Stimulated activated CD4-positive, alpha-beta T cell treated with anti-CD3 and anti-CD28 coated beads, Interleukin-4, amount 100 ng/mL, for 1 hour (primary cell): ENCODE results near the gene FAM111B.

Experiments
- DNase-seq: peaks from one replicate; pipeline ENCODE4 v3.0.0-alpha.2; 2020

Gene FAM111B

DNA sequence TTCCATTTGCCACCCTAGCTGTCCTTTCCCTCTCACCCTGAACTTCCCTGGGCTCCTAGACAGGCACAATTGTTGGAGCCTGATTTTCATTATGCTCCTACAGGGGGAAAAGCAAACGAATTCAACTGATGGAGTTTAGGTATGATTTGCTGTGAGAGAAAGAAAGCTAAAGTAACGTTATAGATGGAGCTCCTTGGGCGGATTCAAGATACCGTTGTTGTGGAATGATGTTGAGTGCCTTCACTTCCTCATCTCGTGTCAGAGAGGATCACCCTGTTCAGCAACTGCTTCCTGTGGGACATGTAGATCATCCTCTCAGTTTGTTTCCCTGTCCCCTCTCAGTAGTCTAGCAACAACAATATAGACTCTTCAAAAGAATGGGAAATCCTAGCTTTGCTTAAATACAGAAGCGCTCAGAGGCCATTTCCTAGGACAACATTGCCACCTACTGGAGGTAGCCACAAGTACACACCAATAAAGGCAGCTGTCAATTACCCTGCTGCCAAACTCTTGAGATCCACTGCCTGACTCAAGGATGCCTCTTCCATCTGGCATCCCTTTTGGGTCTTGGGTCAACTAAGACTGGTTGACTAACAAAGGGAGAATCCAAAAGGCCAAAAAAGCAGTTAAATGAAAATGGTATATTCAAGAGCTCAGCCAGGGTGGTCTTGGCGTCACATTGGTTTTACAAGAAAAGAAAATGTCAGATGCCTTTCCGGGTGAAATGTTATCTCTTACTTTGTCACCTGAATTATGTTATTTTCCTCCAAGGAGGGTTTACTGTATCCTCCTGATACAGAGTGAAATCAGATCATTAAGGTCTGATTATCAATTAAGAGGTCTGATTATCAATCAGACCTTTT, 51.4 kb downstream of the FAM111B start:
- DNase-seq = peak; percentile 42

- DNase-seq = no peak
These were observed 57.0 kb downstream of the FAM111B start for GRCh38 chr11:59164028-59164427.

- peak; percentile 91 for DNase-seq
These were observed 64.7 kb downstream of the FAM111B start, which contains the start of gene DTX4 for GRCh38 chr11:59171508-59172322. Gene DTX4, plus strand, starts transcription at chr11:59172132. Its CDS starts 464 bp downstream, at chr11:59172596.

DNA sequence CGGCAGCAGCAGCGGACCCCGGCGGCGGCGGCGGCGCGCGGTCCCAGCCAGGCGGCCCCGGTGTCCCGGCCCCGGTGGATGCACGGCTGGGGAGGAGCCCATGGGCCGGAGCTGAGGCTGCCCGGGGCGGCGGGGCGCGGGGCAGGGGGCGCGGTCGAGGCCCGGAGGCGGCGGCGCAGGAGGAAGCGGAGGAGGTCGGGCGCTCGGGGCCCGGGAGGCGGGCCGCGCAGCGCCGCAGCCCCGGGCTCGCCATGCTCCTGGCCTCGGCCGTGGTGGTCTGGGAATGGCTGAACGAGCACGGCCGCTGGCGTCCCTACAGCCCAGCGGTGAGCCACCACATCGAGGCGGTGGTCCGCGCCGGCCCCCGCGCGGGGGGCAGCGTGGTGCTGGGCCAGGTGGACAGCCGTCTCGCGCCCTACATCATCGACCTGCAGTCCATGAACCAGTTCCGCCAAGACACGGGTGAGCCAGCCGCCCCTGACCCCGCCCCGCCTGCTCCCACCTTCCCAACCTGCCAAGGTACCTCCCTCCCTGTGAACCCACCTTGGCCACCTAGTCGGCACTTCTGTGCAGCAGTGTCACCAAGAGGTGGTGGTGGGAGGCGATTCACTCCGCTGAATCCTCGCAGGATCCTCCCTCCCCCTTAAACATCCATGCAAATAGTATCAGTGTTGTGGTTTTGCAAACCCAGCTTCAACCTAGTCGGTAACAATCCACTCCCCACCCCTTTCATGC, 65.5 kb downstream of the FAM111B start:
- peak; percentile 15 for DNase-seq

DNA sequence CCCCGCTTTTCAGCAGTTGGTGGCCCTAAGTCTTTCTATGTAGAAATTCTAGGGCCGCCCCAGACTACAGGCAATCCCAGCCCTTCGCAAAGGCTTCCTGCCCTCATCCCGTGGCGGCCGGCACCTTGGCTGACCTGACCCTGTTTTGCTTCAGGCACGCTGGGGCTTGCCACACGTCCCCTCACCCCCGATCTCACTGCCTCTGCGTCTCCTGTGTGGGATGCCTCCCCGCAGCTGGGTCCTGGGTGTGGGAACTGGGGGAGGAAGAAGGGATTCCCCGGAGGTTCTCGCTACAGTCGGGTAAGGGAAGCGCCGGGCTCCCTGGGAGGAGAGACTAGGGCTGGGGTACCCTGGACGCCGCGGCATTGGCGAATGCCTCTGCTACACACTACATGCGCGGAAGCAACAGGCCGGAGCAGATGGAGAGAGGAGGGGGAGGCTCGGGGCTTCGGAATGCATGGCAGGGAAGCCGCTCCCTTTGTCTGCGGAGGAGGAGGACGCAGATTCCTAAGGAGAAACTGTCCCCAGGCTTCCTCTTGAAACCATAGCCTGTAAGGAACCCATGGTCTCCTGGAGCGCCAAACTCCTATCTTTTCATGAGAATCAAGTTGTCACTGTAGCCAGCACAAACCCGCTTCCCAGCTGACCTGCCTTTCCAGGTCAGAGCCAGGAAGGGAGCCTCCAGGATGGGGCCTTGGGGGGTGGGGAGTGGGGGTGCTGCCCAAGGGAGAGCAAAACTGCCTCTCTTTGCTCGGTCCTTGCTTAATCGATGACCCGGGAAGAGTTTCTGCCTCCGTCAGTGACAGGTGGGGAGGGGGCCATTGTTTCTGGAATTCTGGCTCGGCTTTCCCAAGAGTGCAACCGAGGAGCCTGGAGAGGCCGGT, 66.3 kb downstream of the FAM111B start:
- DNase-seq = no peak

DNA sequence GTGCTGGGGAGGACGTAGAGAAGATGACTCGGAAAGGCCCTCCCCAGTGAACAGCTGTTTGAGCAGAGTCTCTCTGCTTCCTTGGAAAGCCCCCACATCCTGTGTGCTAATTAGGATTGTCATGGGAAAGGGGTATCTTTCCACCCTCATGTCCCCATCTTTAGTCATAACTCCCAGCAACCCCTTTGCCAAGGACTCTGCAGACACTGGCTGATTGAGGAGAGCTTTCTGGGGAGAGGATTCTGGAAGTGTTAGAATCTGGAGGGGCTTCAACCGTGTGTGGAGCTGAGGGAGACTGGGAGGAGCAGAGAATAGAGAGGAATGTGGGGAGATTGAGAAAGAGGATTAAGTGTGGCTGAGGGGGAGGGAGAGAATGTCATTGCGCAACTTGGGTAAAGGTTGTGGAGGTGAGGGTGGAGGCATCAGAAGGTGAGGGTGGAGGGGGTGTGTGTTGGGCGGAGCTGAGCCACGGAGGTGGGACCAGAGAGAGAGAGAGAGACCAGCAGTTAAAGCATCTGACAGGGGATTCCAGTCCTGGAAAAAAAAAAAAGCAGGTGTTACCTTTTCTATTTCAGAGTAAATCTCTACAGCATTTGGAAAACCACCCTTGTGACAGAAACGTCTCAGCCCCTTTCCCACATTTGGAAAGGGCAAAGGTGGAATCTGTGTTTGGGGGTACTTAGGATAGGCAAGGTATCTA, 67.1 kb downstream of the FAM111B start:
- no peak for DNase-seq

- DNase-seq = no peak
These were observed 67.6 kb downstream of the FAM111B start for GRCh38 chr11:59174664-59175033.

DNA sequence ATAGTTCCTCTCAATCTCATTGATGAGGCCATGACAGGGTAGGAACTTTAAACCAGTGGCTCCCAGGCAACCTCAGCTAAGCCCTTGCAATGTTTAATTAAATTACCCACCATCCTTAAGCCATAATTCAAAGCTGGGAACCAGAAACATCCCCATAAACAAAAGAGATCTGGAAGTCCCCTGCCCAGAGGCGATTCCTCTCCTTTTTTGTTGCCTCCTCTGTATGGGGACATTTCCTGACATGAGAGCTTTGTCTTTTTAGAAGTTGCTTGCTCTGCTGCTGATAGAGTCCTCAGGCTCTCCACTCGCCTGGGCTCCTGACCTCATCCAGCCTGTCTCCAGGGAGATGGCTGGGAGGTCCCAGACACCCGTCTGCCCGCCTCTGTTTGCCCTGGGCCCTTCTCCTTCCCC, 68.1 kb downstream of the FAM111B start:
- no peak for DNase-seq

GRCh38 chr11:59176330-59176729, 69.3 kb downstream of the FAM111B start:
- no peak for DNase-seq
